Activated CD4-positive, CD25-positive, alpha-beta regulatory T cell treated with anti-CD3 and anti-CD28 coated beads, Interleukin-2, amount 50 U/mL, for 72 hours (primary cell): ENCODE measurements around the gene ZFP92.

ENCODE experiments used
- DNase-seq: peaks from one replicate; pipeline ENCODE4 v3.0.0; 2021

ZFP92 gene

GRCh38 chrX:153441296-153441695 lies 30.0 kb downstream of the ZFP92 start:
- DNase-seq, result no peak

GRCh38 chrX:153441981-153442380 lies 30.7 kb downstream of the ZFP92 start:
- DNase-seq, result no peak

- no peak for DNase-seq
Measured at GRCh38 chrX:153442463-153442862, 31.2 kb downstream of the ZFP92 start.

- DNase-seq, result no peak
Measured at GRCh38 chrX:153443476-153444332, 32.4 kb downstream of the ZFP92 start.

- no peak for DNase-seq
Measured at GRCh38 chrX:153444333-153445011, 33.2 kb downstream of the ZFP92 start.

- no peak for DNase-seq
Measured at GRCh38 chrX:153445106-153445855, 34.0 kb downstream of the ZFP92 start.

- DNase-seq, result no peak
Measured at GRCh38 chrX:153445856-153446635, 34.8 kb downstream of the ZFP92 start, which contains the start of gene TREX2. TSS of gene TREX2 (minus strand) at chrX:153446056. CDS start at chrX:153445430, 626 bp downstream.

- no peak for DNase-seq
Measured at GRCh38 chrX:153446636-153446936, 35.3 kb downstream of the ZFP92 start.

- DNase-seq, result no peak
Measured at GRCh38 chrX:153446950-153447580, 35.8 kb downstream of the ZFP92 start.

- DNase-seq, result no peak
Measured at GRCh38 chrX:153447581-153447960, 36.3 kb downstream of the ZFP92 start.

GRCh38 chrX:153448556-153449367 lies 37.5 kb downstream of the ZFP92 start:
- no peak for DNase-seq

- DNase-seq, result peak; percentile 11
Measured at GRCh38 chrX:153449368-153450113, 38.3 kb downstream of the ZFP92 start.

- DNase-seq, result no peak
Measured at GRCh38 chrX:153450114-153450948, 39.1 kb downstream of the ZFP92 start.

- no peak for DNase-seq
Measured at GRCh38 chrX:153450949-153451277, 39.6 kb downstream of the ZFP92 start.

GRCh38 chrX:153454901-153455550 lies 43.8 kb downstream of the ZFP92 start:
- no peak for DNase-seq

GRCh38 chrX:153455571-153455970 lies 44.3 kb downstream of the ZFP92 start:
- no peak for DNase-seq

- DNase-seq, result no peak
Measured at GRCh38 chrX:153456161-153456560, 44.9 kb downstream of the ZFP92 start.

- no peak for DNase-seq
Measured at GRCh38 chrX:153456704-153457103, 45.4 kb downstream of the ZFP92 start.

GRCh38 chrX:153457136-153457825 lies 46.0 kb downstream of the ZFP92 start:
- no peak for DNase-seq
